ENCODE data around the gene ZRANB3.

- TF ChIP-seq POLR2A (IDR thresholded peaks at IDR 0.05): no peak
- TF ChIP-seq EP300 (IDR thresholded peaks at IDR 0.05): no peak
Observed at GRCh38 chr2:135219226-135219625, 311.8 kb downstream of the ZRANB3 start.

Data from tibial nerve (tissue), 3 donors.